A375 (cell line): ENCODE data around the gene OR10J4. TPM values are rescaled to one million over a fixed set of nuclear protein-coding genes. Genes with fewer than 3 reads are reported as not detected.

ENCODE experiments used
- total RNA-seq: library from RNA; depleted of rRNA; stranded (reverse); fragments of >200 nt; shearing (Covaris generic); gene quantifications from 2 replicates; pipeline ENCODE4 v1.2.3, GENCODE V29; 2014; rRNA removed

Gene OR10J4
- not detected in 2 replicates for total RNA-seq

GRCh38 chr1:159431904-159432303 is at the start of gene OR10J4:
TSS of gene OR10J4 (plus strand) at chr1:159432204.

GRCh38 chr1:159439422-159439821 is 7.4 kb downstream of the OR10J4 start, which contains the start of gene OR10J1:
TSS of gene OR10J1 (plus strand) at chr1:159439722. CDS start at chr1:159439792, 70 bp downstream.

Other genes starting within 250 kb of the OR10J4 start
- gene ACKR1, start 227.3 kb upstream of the OR10J4 start, total RNA-seq, result not detected in 2 replicates
- gene FCER1A, start 129.9 kb upstream of the OR10J4 start, total RNA-seq, result not detected in 2 replicates
- gene OR10J1, start 7.5 kb downstream of the OR10J4 start, total RNA-seq, result not detected in 2 replicates
- not detected in 2 replicates for gene OR10J5, start 103.8 kb downstream of the OR10J4 start, total RNA-seq
- gene APCS, start 155.6 kb downstream of the OR10J4 start, total RNA-seq, result not detected in 2 replicates